H1 (cell line): ENCODE data around the gene XRCC6. TPM values are rescaled to one million over a fixed set of nuclear protein-coding genes. Genes with fewer than 3 reads are reported as not detected.

Source experiments
- ATF3 ChIP-seq: IDR thresholded peaks from 2 replicates; pipeline ENCODE4 v1.6.1; 2011; ENCODE audit warnings: low read depth, mild to moderate bottlenecking, low read length; ENCODE audit not compliant: insufficient read depth
- CHD7 ChIP-seq: fragments of 300-600 bp; sonication (generic); IDR thresholded peaks from 2 replicates; pipeline ENCODE4 v1.7.1; 2012; ENCODE audit warnings: low read length, moderate library complexity, mild to moderate bottlenecking, inconsistent platforms; ENCODE audit not compliant: insufficient replicate concordance
- KDM1A ChIP-seq: fragments of 200-600, 300-600 bp; sonication (generic); IDR thresholded peaks from 2 replicates; pipeline ENCODE4 v1.7.1; 2016; ENCODE audit warnings: mild to moderate bottlenecking, low read length, borderline replicate concordance
- KDM4A ChIP-seq: IDR thresholded peaks from one replicate; pipeline ENCODE4 v1.7.1; 2012; ENCODE audit warnings: low read depth, mild to moderate bottlenecking, moderate library complexity, low read length, inconsistent platforms; ENCODE audit not compliant: severe bottlenecking
- MAX ChIP-seq: IDR thresholded peaks from 2 replicates; pipeline ENCODE4 v1.6.1; 2012; ENCODE audit warnings: inconsistent platforms
- RNF2 ChIP-seq: fragments of 200-900, 300-1000 bp; sonication (generic); IDR thresholded peaks from 2 replicates; pipeline ENCODE4 v1.7.1; 2016; ENCODE audit warnings: borderline replicate concordance, low read depth, mild to moderate bottlenecking, antibody characterized with exemption, low read length; ENCODE audit not compliant: poor library complexity, severe bottlenecking; ENCODE audit errors: missing control alignments
- SIN3A ChIP-seq, 2 experiments: IDR thresholded peaks in 1 of 2; conservative IDR thresholded peaks in 1 of 2; 2 replicates each; pipeline ENCODE4 v1.6.1; 2011 to 2012; ENCODE audit warnings: low read length in 2 of 2, improper control_type of control experiment in 1 of 2, low read depth in 1 of 2, mild to moderate bottlenecking in 1 of 2
- polyA plus RNA-seq, 7 experiments: library from polyadenylated mRNA; depleted of rRNA in 3 of 7; stranded (reverse) in 5 of 7; unstranded in 2 of 7; fragments of >200 nt in 5 of 7; fragments of 200-250 nt in 2 of 7; gene quantifications; 1 replicate in 5 of 7; 2 replicates in 1 of 7; 4 replicates in 1 of 7; pipeline versions ENCODE4 v1.2.1 to v1.2.3, GENCODE V29; 2011 to 2013; ENCODE audit warnings: missing spikeins in 2 of 7, mixed read lengths in 2 of 7
- total RNA-seq: library from RNA; stranded (reverse); fragmentation: NEBNext Ultra II Directional; extraction: Animal tissue kit (Norgen Biotek cat#: 25700); gene quantifications from 2 replicates; pipeline ENCODE4 v1.2.1, GENCODE V29; 2021

Gene XRCC6
- total and polyA plus RNA-seq, 2 of the 8 experiments (the other 6 are each of a cell fraction or from before 2014, with no cell fraction given): 150 to 490 TPM

GRCh38 chr22:41589391-41590241 lies 31.5 kb upstream of the XRCC6 start, which contains the start of gene PMM1 (continued):
- TF ChIP-seq CHD7 (no peak), ATF3 (no peak), RNF2 (no peak), MAX (0 out of 2 replicates have a peak, but pooled peaks have one; percentile 5), KDM4A (peak; percentile 60), KDM1A (no peak), SIN3A (conservative IDR thresholded peaks at IDR 0.05 in 1 of 2, IDR thresholded peaks at IDR 0.05 in 1 of 2; ENCODE audit: low read depth in 1 of 2, low read length in 2 of 2) (peak in 1 of 2 experiments; percentile 65; a peak in 1 of 4 replicates)
